HG03025 (cell line): ENCODE data around the gene CRACR2B.
A peak's percentile ranks its signal among the peaks of the same experiment; 100 is the strongest.

Source experiments
- ATAC-seq: cut with Tn5 transposase; IDR thresholded peaks from one replicate; pipeline ENCODE4 v1.9.1; 2021; ENCODE audit warnings: mild to moderate bottlenecking, moderate library complexity; ENCODE audit not compliant: unreplicated experiment, low FRiP score

CRACR2B gene

GRCh38 chr11:809287-810039 is 18.3 kb upstream of the CRACR2B start, which contains the start of gene RPLP2:
RPLP2 (plus strand) TSS chr11:809967; CDS start chr11:810235, 268 bp downstream.
- ATAC-seq = peak; percentile 63

GRCh38 chr11:810040-810567 is 17.6 kb upstream of the CRACR2B start:
- no peak for ATAC-seq

- ATAC-seq = no peak
These were observed 16.1 kb upstream of the CRACR2B start for GRCh38 chr11:811446-812245.

GRCh38 chr11:812390-812789 is 15.3 kb upstream of the CRACR2B start:
- no peak for ATAC-seq

- ATAC-seq = no peak
These were observed 14.7 kb upstream of the CRACR2B start for GRCh38 chr11:813072-813455.

- no peak for ATAC-seq
These were observed 14.1 kb upstream of the CRACR2B start for GRCh38 chr11:813456-814096.

- ATAC-seq = no peak
These were observed 11.9 kb upstream of the CRACR2B start for GRCh38 chr11:815675-816432.

GRCh38 chr11:816433-816779 is 11.3 kb upstream of the CRACR2B start:
- no peak for ATAC-seq

GRCh38 chr11:818396-819128 is 9.2 kb upstream of the CRACR2B start, which contains the start of gene PNPLA2:
PNPLA2 (plus strand) TSS chr11:818914; CDS start chr11:819719, 805 bp downstream.
- ATAC-seq = no peak

GRCh38 chr11:819129-819931 is 8.4 kb upstream of the CRACR2B start:
- ATAC-seq = peak; percentile 72

GRCh38 chr11:819943-820649 is 7.6 kb upstream of the CRACR2B start:
- ATAC-seq = peak; percentile 49

GRCh38 chr11:820655-821511 is 6.8 kb upstream of the CRACR2B start:
- no peak for ATAC-seq

- no peak for ATAC-seq
These were observed 6.0 kb upstream of the CRACR2B start for GRCh38 chr11:821512-822371.

- ATAC-seq = no peak
These were observed 4.1 kb upstream of the CRACR2B start for GRCh38 chr11:823441-824291.

GRCh38 chr11:824292-824880 is 3.3 kb upstream of the CRACR2B start:
- no peak for ATAC-seq
